Measurements from ENCODE around the gene ANXA2.

- TF ChIP-seq CTCF (IDR thresholded peaks at IDR 0.05) (no peak), EP300 (IDR thresholded peaks at IDR 0.05; ENCODE audit: low read depth) (no peak), POLR2AphosphoS5 (IDR thresholded peaks at IDR 0.05) (no peak)
Observed at GRCh38 chr15:60381148-60381788, 16.5 kb downstream of the ANXA2 start.

Measured in transverse colon (tissue), 4 donors.